COR-L47 (cell line): ENCODE results near the gene PRADC1.
"Not testable (repeated sequence)": the region's sequence is repeated elsewhere in the genome, so short reads cannot be mapped to it uniquely, and the experiment has no call there.

Experiments
- DNase-seq: peaks from one replicate; lab custom pipeline; 2025; lab: John Stamatoyannopoulos, UW

Gene PRADC1

DNA sequence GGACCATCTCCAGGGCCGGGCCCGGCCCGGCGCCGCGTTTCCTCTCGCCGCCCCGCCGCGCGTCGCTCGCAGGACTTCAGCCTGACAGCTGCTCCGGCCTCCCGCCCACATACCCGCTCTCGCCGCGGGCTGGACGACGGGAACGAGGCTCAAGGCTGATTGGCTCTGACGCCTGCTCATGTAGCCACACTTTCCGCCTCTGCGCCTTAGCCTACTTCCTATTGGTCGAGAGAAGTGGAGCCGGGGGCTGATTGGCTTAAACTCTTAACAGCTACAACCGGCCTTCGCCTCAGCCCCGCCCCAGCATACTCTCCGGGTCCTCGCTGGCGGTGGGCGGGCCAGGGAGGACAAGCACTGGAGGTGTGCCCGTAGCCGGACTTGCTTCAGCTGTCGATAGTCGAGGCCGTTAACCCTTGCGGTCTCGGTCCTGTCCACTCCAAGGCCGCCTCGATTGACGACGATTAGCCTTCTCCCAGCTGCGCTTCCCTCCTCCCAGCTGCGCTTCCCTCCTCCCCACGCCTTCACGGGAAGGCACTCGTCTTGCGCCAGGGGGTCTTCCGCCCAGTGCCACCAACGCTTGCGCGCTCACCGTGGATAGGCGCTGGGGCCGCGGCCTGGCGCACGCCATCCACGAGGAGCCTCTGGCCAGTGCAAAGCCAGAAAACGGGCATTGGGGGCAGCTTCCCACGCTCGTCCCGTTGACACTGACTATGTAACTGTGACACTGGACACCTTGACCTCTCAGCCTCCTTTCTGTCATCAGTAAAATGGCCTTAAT, at the start of gene PRADC1:
PRADC1 (minus strand) TSS at position 86 of the 778 bp plus-strand sequence; CDS start at position 7, 79 bp downstream.
- peak; percentile 99 for DNase-seq

DNA sequence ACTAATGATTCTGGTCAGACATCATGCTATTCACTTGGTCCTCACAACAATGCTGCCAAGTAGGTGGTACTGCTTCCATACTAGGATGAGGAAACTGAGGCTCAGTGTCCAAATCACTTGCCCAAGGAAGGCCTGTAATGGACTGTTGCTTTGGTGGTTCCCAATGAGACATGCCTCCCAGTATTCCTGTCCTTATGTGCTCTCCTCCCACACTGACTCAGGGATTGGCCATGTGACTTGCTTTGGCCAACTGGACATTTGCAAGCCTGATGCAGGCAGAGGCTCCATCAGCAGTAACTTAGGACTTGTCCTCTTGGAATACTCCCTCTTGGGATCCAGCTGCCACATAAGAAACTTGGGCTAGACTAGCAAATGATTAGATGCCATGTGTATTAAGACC, 48.2 kb upstream of the PRADC1 start:
- no peak for DNase-seq

DNA sequence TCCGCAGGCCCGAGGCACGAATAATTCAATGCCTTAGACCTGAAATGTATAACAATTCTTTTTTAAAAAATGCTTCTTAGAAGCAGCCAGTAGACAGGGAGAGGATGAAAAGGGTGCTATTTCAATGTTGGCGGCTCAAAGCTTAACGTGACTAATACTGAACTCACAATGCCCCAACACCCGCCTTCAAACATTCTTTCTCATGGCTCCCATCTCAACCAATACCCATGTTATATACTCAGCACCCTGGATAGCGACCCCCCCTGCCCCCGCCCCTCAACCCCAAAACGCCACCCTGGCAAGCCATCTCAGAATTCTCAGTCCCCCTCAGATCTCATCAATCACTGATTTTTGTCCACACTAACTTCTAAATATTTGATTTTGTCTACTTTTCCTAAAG, 46.8 kb upstream of the PRADC1 start:
- no peak for DNase-seq

DNA sequence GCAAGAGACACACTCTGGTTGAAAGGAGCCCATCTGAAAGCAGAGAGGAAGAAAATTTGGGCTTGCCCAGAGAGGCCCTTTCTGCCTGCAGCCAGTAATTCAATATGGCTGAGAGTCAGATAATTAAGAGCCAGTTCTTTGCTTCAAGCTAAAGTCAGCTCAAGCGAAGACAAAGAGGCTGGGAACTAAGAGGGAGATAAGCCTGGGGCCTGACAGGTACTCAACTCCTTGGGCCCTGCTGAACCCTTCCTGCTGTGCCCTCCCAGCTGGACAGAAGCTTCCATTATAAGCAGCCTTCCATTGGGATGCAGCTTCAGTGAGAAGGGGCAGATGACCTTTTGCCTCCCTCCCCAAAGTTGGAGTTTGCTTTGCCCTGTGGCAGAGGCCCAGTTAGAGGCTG, 39.2 kb upstream of the PRADC1 start:
- no peak for DNase-seq

DNA sequence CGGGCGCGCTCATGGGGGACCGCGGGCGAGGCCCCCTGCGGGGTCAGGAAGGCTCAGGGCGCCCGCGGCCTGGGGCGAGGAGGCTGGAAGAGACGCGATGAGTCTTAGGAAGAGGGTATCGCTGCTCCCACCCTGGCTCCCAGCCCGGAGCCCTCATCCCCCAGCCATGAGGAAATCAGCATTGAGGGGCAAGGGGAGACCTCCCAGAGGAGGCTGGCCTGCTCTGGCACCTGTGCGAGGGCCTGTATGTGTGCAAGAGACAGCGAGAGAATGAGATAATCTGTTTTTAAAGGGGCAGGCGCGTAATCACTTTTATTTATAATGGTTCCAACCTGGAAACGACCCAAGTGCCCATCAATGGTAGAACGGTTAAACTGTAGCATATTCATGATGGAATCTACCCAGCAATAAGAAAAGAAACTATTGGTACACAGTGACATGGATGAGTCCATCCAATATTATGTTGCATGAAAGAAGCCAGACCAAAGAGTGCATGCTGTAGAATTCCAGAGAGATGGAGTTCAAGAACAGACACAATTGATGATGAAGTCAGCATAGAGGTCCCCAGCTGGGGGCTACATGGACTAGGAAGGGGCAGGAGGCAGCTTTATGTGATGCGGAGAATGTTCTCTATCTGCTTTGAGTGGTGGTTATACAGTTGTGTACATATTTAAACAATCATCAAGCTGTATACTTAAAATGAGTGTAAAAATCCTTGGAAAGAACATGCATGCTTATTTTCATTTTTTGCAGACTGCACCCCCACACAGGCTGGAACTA, 36.8 kb upstream of the PRADC1 start:
- no peak for DNase-seq

DNA sequence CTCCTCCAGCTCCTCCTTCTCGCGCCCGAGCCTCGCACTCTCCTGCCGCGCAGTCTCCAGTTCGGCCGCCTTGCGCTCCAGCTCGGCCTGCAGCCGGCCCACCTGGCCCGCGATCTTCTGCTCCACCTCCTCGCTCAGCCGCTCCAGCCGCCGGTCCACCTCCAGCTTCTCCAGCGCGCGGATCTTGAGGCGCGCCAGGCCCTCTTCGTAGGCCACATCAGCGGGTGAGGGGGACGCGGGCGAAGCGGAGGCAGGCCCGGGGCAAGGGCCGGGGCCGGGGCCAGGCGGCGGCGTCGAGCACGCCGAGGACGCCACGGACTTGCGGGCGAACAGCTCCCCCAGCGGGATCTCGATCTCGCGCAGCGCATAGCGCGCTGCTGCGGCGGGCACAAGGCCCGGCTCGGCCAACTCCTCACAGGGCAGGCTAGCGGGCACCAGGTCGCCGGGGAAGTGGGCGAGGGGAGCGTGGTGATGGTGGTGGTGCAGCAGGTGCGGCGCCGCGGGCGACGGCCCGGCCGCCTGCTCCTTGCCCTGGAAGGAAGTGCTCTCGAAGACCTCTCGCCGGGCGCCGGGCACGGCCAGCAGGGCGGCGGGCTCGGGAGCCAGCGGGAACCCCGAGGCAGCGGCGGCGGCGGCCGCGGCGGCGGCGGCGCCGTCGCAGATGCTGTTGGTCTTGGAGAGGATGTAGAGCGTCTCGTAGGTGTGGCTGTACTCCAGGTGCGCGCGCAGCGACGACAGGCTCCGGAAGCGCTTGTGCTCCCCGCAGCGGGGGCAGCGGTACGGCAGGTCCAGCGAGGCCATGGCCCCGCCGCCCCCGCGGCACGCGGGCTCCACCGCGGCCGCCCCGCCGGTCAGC, 36.0 kb upstream of the PRADC1 start:
- peak; percentile 84 for DNase-seq

DNA sequence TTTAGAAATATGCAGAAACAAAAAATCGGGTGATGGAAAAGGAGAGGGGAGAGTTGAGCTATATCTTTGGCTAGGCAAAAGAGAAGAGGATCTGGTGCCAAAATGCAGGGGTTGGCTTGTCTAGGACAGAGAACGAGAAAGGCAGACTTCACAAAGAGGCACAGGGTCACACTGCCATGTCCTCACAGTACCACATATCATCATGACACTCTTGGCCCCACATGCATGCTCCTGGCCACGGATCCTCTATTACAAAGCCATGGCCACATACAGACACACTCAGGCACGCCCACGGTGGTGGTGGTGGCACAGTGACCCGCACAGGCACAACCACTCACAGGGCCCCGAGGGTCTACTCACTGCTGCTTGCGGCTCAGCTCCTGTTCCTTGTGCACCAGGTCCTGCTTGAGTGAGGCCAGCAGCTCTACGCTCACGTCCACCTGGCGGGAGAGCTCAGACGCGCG, 35.4 kb upstream of the PRADC1 start:
- DNase-seq, result no peak

DNA sequence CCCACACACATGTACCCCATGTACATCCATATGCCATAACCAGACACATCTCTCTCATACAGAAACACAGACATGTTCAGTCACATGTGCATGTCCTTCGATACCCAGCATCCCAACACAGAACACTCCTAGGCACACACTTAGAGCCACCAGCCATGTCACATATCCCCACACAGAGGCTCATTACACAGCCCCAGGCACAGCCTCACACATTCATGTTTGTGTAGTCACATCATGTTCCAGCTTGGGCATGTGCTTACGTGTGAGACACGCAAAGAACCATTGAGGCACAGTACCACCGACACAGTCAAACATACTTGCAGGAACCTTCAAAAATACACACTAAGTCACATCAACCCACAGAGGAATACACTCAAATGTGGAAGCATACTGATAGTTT, 34.0 kb upstream of the PRADC1 start:
- no peak for DNase-seq

DNA sequence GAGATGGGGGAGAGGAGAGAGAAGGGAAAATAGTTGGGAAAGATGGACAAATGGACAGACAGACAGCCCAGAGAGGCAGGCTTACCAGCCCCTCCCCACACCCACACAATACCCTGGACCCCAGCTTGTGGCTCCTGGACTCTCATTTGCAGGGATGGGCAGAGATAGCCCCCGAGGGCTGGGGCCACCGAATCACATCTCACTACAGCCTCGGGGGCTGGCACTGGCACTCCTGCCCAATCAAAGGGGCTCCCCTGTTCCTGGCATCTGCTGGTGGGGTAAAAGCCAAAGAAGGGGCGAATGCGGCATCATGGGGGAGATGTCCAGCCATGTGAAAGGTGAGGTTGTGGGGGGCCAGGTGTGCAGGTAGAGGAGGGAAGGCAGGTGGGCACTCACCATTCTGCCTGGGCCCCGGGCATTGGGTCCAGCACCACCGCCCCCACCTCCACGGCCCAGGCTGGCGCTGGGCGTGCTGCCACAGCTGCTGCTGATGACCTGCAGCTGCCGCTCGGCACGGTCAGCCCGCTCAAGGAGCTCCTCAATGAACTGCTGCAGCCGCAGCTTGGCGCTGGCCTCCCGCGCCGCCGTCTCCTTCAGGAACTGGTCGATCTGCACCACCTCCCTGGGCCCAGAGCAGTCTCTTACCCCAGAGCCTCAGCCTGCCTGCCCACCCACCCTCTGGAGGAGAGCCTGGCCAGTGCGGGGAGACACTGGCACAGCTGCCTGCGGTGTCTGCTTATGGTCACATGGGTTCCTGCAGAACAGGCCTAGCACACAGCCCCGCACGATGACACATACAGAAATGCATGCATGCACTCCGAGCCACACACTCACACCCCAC, 33.2 kb upstream of the PRADC1 start:
- DNase-seq, result no peak

DNA sequence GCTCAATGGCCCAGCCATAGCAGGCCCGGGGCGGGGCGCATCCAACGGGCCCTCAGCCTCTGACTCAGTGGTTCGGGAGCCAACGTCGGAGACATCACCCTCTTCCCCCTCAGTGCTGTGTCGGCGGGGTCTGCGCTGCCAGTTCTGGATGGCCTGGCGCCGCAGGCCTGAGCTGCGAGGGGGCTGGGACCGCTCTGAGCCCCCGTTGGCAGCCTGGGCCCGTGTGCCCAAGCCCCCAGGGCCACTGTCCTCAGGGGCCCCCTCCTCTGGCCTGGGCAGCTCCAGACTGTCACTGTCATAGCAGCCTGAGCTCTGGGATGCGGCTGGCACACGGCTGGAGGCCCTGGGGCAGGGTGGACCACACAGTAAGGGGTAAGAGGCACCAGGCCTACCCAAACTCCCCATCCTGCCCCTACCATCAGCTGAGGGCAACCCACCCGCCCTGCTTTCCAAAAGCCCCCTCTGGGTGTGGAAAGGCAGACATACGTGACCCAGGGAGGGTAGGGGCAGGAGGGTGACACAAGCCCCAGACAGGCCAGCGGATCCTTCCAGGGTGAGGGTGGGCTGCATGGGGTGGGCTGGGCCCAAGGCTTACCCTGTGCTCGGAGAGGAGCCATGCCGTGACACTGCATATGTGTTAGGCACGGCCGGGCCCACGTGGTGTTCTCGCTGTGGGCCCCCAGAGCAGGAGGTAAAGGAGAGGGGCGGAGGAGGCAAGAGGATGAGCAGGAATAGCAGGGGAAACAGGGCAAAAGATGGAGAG, 32.4 kb upstream of the PRADC1 start:
- DNase-seq, result no peak

DNA sequence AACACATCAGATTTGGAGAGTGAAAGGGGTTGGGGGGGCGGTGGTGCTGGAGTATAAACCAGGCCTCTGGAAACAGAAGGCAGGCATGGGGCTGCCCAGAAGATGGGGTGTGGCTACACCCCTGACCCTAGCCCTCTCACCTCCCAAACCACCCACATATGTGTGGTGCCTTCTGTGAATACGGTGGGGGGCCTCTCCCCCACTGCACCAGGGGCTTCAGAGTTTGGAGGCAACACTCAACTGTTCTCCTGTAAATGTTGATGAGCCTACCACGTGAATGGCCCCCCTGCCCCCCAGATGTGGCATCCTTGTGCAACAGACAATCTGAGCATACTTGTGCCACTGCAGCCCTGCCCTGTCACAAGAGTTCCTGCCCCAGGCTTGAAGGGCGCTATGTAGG, 31.7 kb upstream of the PRADC1 start:
- no peak for DNase-seq

DNA sequence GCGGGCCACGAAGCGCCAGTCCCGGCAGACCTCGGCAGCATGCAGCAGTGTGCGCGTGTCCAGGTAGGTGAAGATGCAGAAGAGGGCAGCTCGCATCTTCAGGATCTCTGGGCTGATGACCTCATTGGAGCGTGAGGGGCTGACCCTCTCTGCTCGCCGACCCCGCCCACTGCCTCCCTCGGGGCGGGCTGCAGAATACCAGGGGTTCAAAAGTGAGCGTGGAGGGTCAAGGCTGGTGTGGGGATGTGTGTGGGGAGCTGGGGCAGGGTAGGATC, 31.2 kb upstream of the PRADC1 start:
- no peak for DNase-seq

DNA sequence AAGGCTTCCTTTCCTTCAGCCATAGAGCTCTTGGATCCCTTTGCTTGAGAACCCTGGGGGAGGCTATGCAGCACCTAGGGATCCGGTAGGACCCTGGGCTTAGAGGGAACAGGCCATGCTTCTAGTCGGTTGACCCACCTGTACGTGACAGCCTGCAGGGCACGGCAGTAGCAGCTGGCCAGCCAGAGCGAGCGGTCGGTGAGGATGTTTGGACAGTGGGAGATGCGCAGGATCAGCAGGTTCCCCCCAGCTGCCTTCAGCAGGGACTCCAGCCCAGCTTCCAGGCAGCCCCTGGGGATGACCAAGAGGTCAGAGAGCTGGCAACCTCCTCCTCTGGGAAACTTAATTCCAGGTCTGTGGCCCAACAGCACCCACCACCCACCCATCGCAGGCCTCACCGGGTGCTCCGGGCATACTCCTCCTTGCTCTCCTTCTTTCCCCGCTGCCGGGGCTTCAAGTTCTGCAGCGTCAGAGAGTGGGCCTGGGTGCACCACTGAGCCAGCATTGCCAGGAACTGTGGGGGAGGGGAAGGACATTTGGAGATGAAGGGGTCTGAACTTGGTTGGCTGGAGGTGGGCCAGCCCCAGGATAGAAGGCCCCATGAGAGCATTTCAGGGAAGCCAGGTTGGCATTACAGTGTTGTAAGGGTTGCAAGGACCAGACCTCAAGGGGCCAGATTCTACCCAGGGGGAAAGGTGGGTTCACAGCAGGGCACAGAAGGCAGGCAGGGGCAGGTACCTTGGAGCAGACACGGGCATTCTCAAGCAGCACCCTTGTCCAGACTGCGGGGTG, 30.7 kb upstream of the PRADC1 start:
- DNase-seq, result no peak

DNA sequence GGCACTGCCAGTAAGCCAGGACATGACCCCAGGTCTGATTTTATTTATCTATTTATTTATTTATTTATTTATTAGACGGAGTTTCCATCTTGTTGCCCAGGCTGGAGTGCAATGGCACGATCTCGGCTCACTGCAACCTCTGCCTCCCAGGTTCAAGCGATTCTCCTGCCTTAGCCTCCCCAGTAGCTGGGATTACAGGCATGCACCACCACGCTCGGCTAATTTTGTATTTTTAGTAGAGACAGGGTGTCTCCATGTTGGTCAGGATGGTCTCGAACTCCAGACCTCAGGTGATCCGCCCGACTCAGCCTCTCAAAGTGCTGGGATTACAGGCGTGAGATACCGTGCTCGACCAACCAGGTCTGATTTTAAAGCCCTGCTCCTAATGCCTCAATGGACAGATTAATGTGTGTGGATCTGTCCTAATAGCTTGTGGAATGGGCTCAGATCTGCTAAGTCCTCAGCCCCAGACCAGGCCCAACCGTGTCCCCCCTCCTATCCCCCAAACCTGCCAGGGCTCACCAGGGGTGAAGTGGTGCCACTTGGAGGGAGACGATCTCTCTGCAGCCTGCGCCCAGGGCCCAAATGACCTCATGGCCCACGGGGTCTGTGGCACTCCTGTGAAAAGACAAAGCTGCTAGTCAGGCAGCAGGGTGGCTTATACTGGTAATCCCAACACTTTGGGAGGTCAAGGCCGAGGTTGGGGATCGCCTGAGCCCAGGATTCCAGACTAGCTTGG, 29.8 kb upstream of the PRADC1 start:
- DNase-seq, result not testable (repeated sequence)

DNA sequence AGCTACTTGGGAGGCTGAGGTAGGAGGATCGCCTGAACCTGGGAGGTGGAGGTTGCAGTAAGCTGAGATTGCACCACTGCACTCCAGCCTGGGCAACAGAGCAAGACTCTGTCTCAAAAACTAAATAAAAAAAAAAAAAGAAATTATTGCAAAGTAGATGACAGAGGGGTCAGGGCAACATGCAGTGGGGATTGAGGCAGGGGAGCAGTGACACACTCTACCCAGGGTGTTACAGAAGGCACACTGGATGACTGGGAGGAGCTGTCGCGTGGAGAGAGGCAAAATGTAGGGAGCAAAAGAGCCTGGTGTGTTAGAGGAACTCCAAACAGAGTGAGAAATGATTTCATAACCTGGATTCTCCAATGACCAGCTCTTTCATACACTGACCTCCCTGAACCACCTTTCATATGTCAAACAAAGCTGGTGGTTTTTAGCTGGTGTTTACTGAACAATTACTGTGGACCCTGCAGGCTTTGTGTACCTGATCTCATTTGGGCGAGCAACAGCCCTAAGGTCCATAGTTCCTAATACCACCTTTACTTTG, 29.1 kb upstream of the PRADC1 start:
- DNase-seq, result no peak

DNA sequence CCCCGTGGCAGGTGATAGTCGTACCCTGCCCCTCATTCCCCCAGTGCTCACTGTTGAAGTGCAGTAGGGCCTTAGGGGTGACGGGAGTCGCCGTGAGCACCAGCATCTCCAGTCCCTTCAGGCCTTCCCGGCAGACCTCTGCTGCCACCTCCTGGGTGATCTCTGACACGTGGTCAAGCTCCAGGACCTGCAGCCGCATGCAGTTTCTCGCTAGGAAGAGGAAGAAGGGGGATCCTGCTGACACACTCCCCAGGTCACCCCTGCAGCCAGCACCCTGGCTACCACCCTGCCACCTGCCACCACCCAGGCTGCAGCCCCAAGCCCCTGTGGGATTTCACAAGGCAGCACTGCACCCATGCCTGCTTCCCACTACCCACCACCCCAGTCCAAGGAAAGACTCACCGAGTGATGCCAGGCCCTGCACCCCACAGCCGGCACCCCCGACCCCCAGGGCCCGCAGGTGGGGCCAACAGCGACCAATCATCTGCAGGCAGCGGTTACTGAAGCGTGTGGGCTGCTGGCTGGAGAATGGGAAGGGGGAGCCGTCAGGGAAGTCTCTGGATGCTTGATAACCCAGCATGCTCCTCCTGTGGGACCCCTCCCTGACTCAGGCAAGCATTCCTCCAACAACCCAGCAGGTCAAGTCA, 27.4 kb upstream of the PRADC1 start:
- DNase-seq, result no peak

DNA sequence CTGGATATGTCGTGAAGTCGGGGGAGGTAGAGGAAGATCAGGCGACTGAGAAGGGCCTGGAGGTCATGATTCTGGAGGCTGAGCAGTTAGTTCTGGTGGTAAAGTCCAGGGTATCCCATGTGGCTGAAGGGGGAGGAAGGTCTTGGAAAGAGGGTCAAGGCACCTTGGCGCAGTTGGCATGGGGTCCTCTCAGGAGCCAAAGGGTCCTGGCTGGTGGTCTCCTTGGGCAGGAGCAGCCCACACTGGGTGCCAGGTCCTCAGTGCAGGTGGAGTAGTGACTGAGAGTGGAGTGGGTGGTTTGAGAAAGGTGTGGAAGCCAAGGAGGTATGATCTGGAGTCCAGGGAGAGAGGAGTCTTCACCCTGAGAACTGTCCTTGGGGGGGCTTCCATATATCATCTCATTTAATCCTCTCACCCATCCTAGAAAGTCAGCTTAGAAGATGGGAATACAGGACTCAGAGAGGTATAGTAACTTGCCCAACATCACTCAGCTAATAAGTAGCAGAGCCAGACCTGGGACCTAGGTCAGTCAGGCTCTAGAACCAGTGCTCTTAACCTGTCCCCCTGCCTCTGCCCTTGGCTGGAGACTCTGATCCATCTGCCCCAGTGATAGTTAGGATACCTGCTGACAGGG, 26.8 kb upstream of the PRADC1 start:
- DNase-seq, result no peak

DNA sequence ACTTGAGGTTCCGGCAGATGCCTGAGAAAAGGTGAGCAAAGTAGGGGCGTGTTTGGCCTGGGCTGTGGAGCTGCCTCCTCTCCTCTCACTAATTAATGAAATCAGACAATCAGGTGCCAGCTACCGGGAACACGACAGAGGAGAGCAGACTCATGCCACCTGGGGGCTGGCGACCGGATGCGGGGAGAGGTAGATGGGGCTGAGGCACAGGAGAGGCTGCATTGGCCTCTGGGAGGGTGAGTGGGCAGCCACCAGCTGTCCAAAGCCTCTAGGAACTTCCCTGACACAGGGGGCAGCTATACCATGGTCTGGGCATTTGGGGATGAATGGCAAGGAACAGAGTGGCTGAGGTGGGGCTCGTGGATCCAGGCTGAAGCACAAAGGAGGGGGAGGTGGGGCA, 26.2 kb upstream of the PRADC1 start:
- no peak for DNase-seq
